Panc1 (cell line): ENCODE measurements around the gene FAM76A. TPM values are rescaled to one million over a fixed set of nuclear protein-coding genes. Genes with fewer than 3 reads are reported as not detected.
"Not testable (repeated sequence)": the region's sequence is repeated elsewhere in the genome, so short reads cannot be mapped to it uniquely, and the experiment has no call there.

Experiments
- ATAC-seq: fragments of 200-7000 bp; cut with Tn5 transposase; 2 replicates; pipeline ENCODE4 v1.9.1; 2020; ENCODE audit warnings: mild to moderate bottlenecking, moderate library complexity
- BruUV-seq: library from RNA; stranded (reverse); fragments of 400-500 nt; replicated peaks from 2 replicates; lab custom pipeline; 2021; lab: Mats Ljungman, UMichigan
- CTCF ChIA-PET: fragments of 300-600 bp; sonication (Branson Sonifier 250); formaldehyde crosslinking; loops from one replicate; lab custom pipeline; 2022; ENCODE audit warnings: antibody characterized with exemption; lab: Charles Lee
- POLR2A ChIA-PET: fragments of 300-600 bp; sonication (Branson Sonifier 250); formaldehyde crosslinking; loops from one replicate; lab custom pipeline; 2022; ENCODE audit warnings: antibody characterized with exemption; lab: Charles Lee
- DNase-seq: peaks from one replicate; pipeline ENCODE4 v3.0.0-alpha.2; 2010; ENCODE audit warnings: low read depth, low spot score
- H3K27ac ChIP-seq: 2 replicates; pipeline ENCODE4 v1.5.1; 2011; ENCODE audit warnings: mild to moderate bottlenecking, low read length, inconsistent platforms
- H3K27me3 ChIP-seq: fragments of 200-500 bp; sonication (Bioruptor generic); 2 replicates; pipeline ENCODE4 v1.6.0; 2014; ENCODE audit warnings: low read length, inconsistent platforms; ENCODE audit not compliant: control insufficient read depth, insufficient read depth
- H3K36me3 ChIP-seq: fragments of 200-500 bp; sonication (Bioruptor generic); 2 replicates; pipeline ENCODE4 v1.5.1; 2014; ENCODE audit warnings: inconsistent platforms, mild to moderate bottlenecking, low read length, moderate library complexity; ENCODE audit not compliant: control insufficient read depth, insufficient read depth
- H3K4me1 ChIP-seq: 2 replicates; pipeline ENCODE4 v1.5.1; 2011; ENCODE audit warnings: inconsistent platforms, mild to moderate bottlenecking, low read length, moderate library complexity; ENCODE audit not compliant: control insufficient read depth, insufficient read depth
- H3K4me3 ChIP-seq, 2 experiments: 2 replicates each; pipeline ENCODE4 v1.5.1; 2011 to 2012; ENCODE audit warnings: low read depth in 2 of 2, low read length in 2 of 2, mild to moderate bottlenecking in 2 of 2, inconsistent platforms in 1 of 2, moderate library complexity in 1 of 2
- H3K9me3 ChIP-seq: fragments of 200-500 bp; sonication (Bioruptor generic); 2 replicates; pipeline ENCODE4 v1.5.1; 2014; ENCODE audit warnings: low read depth, mild to moderate bottlenecking, inconsistent platforms, low read length, moderate library complexity; ENCODE audit not compliant: control insufficient read depth, insufficient read depth
- CTCF ChIP-seq: fragments of 450-650 bp; IDR thresholded peaks from 2 replicates; pipeline ENCODE4 v1.5.1; 2017; ENCODE audit warnings: mild to moderate bottlenecking
- POLR2AphosphoS5 ChIP-seq: IDR thresholded peaks from 2 replicates; pipeline ENCODE4 v1.6.1; 2012; ENCODE audit warnings: mild to moderate bottlenecking, low read depth, low read length, moderate library complexity
- REST ChIP-seq, 2 experiments: IDR thresholded peaks; 2 replicates each; pipeline ENCODE4 v1.6.1; 2011 to 2012; ENCODE audit warnings: low read depth in 2 of 2, control low read depth in 1 of 2, low read length in 1 of 2, mild to moderate bottlenecking in 1 of 2, moderate library complexity in 1 of 2; ENCODE audit not compliant: insufficient read depth in 1 of 2
- SIN3A ChIP-seq: IDR thresholded peaks from 2 replicates; pipeline ENCODE4 v1.6.1; 2012; ENCODE audit warnings: low read depth, mild to moderate bottlenecking, low read length, moderate library complexity, borderline replicate concordance; ENCODE audit not compliant: insufficient read depth
- TCF7L2 ChIP-seq: IDR thresholded peaks from 2 replicates; pipeline ENCODE4 v1.6.1; 2011; ENCODE audit warnings: mild to moderate bottlenecking, low read depth, low read length, inconsistent platforms
- in situ Hi-C: cut with HindIII; loops from 2 replicates; pipeline ENCODE4 v1.10.0; 2016; ENCODE audit warnings: low sequenced_read_pairs, low pct_unique_long_range_greater_than_20kb
- intact Hi-C: fragments of 100-400 bp; cut with micrococcal nuclease; formaldehyde crosslinking; loops from one replicate; pipeline ENCODE4 v1.10.0; 2022; ENCODE audit not compliant: unreplicated experiment
- total RNA-seq: library from RNA; stranded (reverse); gene quantifications from one replicate; pipeline ENCODE4 v1.2.1, GENCODE V29; 2021; ENCODE audit not compliant: unreplicated experiment

The FAM76A gene
- total RNA-seq, 1 experiment from 2014 or later: 15.4 TPM

DNA sequence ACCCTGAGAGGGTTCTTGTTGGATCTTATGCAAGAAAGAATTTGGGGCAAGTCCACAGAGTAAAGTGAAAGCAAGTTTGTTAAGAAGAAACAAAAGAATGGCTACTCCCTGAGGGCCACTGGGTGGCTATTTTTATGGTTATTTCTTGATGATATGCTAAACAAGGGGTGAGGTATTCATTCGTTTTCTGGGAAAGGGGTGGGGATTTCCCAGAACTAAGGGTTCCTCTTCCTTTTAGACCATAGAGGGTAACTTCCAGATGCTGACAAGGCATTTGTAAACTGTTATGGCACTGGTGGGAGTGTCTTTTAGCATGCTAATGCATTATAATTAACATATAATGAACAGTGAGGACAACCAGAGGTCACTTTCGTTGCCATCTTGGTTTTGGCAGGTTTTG, 35.6 kb upstream of the FAM76A start:
- no peaks in the 10 kb centered on the region for H3K36me3 ChIP-seq
- H3K4me1 ChIP-seq: no peaks in the 10 kb centered on the region
- DNase-seq (no peak), ATAC-seq (no peak)
- in situ Hi-C loops (no loop called here), intact Hi-C loops (no loop called here)
- H3K27ac ChIP-seq: no peak overlapping the region
- CTCF ChIA-PET: no interaction called here
- POLR2A ChIA-PET: no interaction called here
- no peak overlapping the region for H3K4me3 ChIP-seq
- peaks cover 6% of the 10 kb centered on the region; the same call in 1 of the 2 replicates for H3K27me3 ChIP-seq
- BruUV-seq: no TSS peak
- TF ChIP-seq TCF7L2: no peak
- TF ChIP-seq SIN3A: no peak
- TF ChIP-seq REST (IDR thresholded peaks at IDR 0.05; ENCODE audit: insufficient read depth in 1 of 2, low read depth in 2 of 2, low read length in 1 of 2): no peak
- no peak for TF ChIP-seq POLR2AphosphoS5
- no peak for TF ChIP-seq CTCF
- H3K9me3 ChIP-seq: no peaks in the 10 kb centered on the region

- H3K4me1 ChIP-seq, DNase-seq, H3K9me3 ChIP-seq, H3K27me3 ChIP-seq, H3K36me3 ChIP-seq, ATAC-seq, BruUV-seq, H3K27ac ChIP-seq, POLR2A ChIA-PET, in situ Hi-C loops, intact Hi-C loops, H3K4me3 ChIP-seq: not testable (repeated sequence)
- CTCF ChIA-PET: interaction anchor here (1.0 kb wide), 1 partner anchor 28 kb away, joined by 3 read pairs; no protein-coding TSS in a partner anchor
Observed at GRCh38 chr1:27696835-27697234, 28.9 kb upstream of the FAM76A start.

DNA sequence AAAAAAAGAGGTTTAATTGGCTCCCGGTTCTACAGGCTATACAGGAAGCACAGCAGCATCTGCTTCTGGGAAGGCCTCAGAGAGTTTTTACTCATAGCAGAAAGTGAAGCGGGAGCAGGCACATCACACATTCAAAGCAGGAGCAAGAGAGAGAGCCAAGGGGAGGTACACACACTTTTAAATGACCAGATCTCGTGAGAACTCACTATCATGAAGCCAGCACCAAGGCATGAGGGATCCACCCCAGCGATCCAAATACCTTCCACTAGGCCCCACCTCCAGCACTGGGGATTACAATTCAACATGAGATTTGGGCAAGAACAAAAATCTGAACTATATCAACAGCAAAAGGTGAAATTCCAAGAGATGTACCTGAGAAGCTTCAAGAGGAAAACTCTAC, 20.8 kb upstream of the FAM76A start:
- no TSS peak for BruUV-seq
- in situ Hi-C loops: no loop called here

More for the DNA sequence above, 20.8 kb upstream of the FAM76A start:
- ATAC-seq (no peak), DNase-seq (no peak)
- intact Hi-C loops: no loop called here
- TF ChIP-seq POLR2AphosphoS5 (no peak), CTCF (no peak)
- Histone ChIP-seq H3K4me3 (no peak overlapping the region), H3K4me1 (no peaks in the 10 kb centered on the region), H3K27ac (no peak overlapping the region), H3K27me3 (no peaks in the 10 kb centered on the region), H3K36me3 (no peaks in the 10 kb centered on the region), H3K9me3 (no peaks in the 10 kb centered on the region; the same call in 1 of the 2 replicates)
- CTCF ChIA-PET: interaction anchor here (0.7 kb wide), 1 partner anchor 39 kb away, joined by 3 read pairs; no protein-coding TSS in a partner anchor
- POLR2A ChIA-PET: interaction anchor here (0.6 to 0.9 kb wide), 2 partner anchors 15 to 517 kb away, joined by 3 to 6 read pairs; no protein-coding TSS in a partner anchor
